Astrocyte (in vitro differentiated cells and primary cell): ENCODE measurements around the gene FBN3. TPM values are rescaled to one million over a fixed set of nuclear protein-coding genes. Genes with fewer than 3 reads are reported as not detected.

Experiments
- DNase-seq: peaks from one replicate; pipeline ENCODE4 v3.0.0-alpha.2; 2010; ENCODE audit warnings: low read depth
- FAIRE-seq: peaks from 2 replicates; lab custom pipeline; 2011; peaks lifted over from hg19 to GRCh38; lab: Jason Lieb, UNC
- H2AFZ ChIP-seq: 2 replicates; pipeline ENCODE4 v1.6.0; 2012; ENCODE audit warnings: low read depth, low read length, inconsistent platforms
- H3K27ac ChIP-seq: 2 replicates; pipeline ENCODE4 v1.5.1; 2011; ENCODE audit warnings: low read depth, low read length, inconsistent platforms
- H3K27me3 ChIP-seq: 2 replicates; pipeline ENCODE4 v1.6.0; 2011; ENCODE audit warnings: low read length, inconsistent platforms; ENCODE audit not compliant: insufficient read depth
- H3K36me3 ChIP-seq: 2 replicates; pipeline ENCODE4 v1.5.1; 2011; ENCODE audit warnings: low read length, inconsistent platforms; ENCODE audit not compliant: insufficient read depth
- H3K4me1 ChIP-seq: 2 replicates; pipeline ENCODE4 v1.5.1; 2011; ENCODE audit warnings: low read length, inconsistent platforms; ENCODE audit not compliant: insufficient read depth
- H3K4me2 ChIP-seq: 2 replicates; pipeline ENCODE4 v1.6.0; 2012; ENCODE audit warnings: low read length, inconsistent platforms
- H3K4me3 ChIP-seq: 2 replicates; pipeline ENCODE4 v1.5.1; 2011; ENCODE audit warnings: low read depth, mild to moderate bottlenecking, low read length, inconsistent platforms; ENCODE audit not compliant: insufficient read depth
- H3K79me2 ChIP-seq: 2 replicates; pipeline ENCODE4 v1.6.0; 2012; ENCODE audit warnings: mild to moderate bottlenecking, low read length, inconsistent platforms; ENCODE audit not compliant: insufficient read depth
- H3K9ac ChIP-seq: 2 replicates; pipeline ENCODE4 v1.6.0; 2012; ENCODE audit warnings: mild to moderate bottlenecking, low read length, inconsistent platforms
- H3K9me3 ChIP-seq: 2 replicates; pipeline ENCODE4 v1.5.1; 2012; ENCODE audit warnings: low read depth, mild to moderate bottlenecking, low read length, inconsistent platforms; ENCODE audit not compliant: insufficient read depth
- H4K20me1 ChIP-seq: 2 replicates; pipeline ENCODE4 v1.6.0; 2012; ENCODE audit warnings: low read length, inconsistent platforms; ENCODE audit not compliant: insufficient read depth
- H3K27ac Mint-ChIP-seq: one replicate; pipeline ENCODE4 v1.8.0; 2021; ENCODE audit warnings: mild to moderate bottlenecking, mixed read lengths; ENCODE audit not compliant: unreplicated experiment
- H3K27me3 Mint-ChIP-seq: one replicate; pipeline ENCODE4 v1.8.0; 2021; ENCODE audit warnings: low read depth, mixed read lengths; ENCODE audit not compliant: unreplicated experiment
- H3K36me3 Mint-ChIP-seq: one replicate; pipeline ENCODE4 v1.8.0; 2021; ENCODE audit warnings: low read depth, mixed read lengths; ENCODE audit not compliant: unreplicated experiment
- H3K4me1 Mint-ChIP-seq: one replicate; pipeline ENCODE4 v1.8.0; 2021; ENCODE audit warnings: low read depth, mixed read lengths; ENCODE audit not compliant: unreplicated experiment
- H3K4me3 Mint-ChIP-seq: one replicate; pipeline ENCODE4 v1.8.0; 2021; ENCODE audit warnings: mild to moderate bottlenecking, moderate library complexity, mixed read lengths; ENCODE audit not compliant: unreplicated experiment
- H3K9me3 Mint-ChIP-seq: one replicate; pipeline ENCODE4 v1.8.0; 2021; ENCODE audit warnings: mild to moderate bottlenecking, mixed read lengths; ENCODE audit not compliant: unreplicated experiment
- EZH2 ChIP-seq: IDR thresholded peaks from 2 replicates; pipeline ENCODE4 v1.6.1; 2012; ENCODE audit warnings: mild to moderate bottlenecking, low read length, inconsistent platforms; ENCODE audit not compliant: insufficient read depth
- total RNA-seq: library from RNA; stranded (reverse); gene quantifications from 2 replicates; pipeline ENCODE4 v1.2.1, GENCODE V29; 2021
- TF ChIP-seq, protein P1 (sequence below): IDR thresholded peaks from 2 replicates; pipeline ENCODE4 v1.5.1; 2011; ENCODE audit warnings: low read depth, mild to moderate bottlenecking, inconsistent platforms, low read length, moderate library complexity; ENCODE audit not compliant: insufficient read depth

FBN3 gene
- total RNA-seq, 1 donor from 2014 or later = 1.00 TPM

DNA sequence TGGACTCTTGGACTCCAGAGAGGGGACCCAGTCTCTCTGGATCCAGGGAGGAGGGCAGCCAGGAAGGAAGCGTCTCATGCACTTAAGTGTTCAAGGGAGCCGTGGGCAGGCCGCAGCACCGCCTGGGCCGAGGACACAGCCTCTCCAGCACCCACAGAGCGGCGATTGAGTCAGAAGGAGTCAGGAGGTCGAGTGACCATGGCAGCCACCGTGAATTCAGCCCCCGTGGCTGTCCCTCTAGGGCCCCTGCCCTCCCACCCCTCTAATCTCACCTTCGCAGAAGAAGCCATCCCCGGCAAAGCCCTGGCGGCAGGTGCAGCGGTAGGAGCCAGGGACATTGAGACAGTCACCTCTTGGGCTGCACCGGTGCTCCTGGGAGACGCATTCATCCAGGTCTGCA is 38.0 kb downstream of the FBN3 start:
- Mint-ChIP-seq H3K9me3 (no peaks in the 10 kb centered on the region), H3K4me3 (no peak overlapping the region), H3K27me3 (peaks cover 11% of the 10 kb centered on the region), H3K27ac (no peak overlapping the region), H3K4me1 (no peaks in the 10 kb centered on the region), H3K36me3 (no peaks in the 10 kb centered on the region)
- H2AFZ ChIP-seq = no peak overlapping the region
- no peaks in the 10 kb centered on the region for H4K20me1 ChIP-seq
- no peaks in the 10 kb centered on the region for H3K9me3 ChIP-seq
- no peaks in the 10 kb centered on the region for H3K27me3 ChIP-seq
- H3K4me1 ChIP-seq = no peaks in the 10 kb centered on the region
- DNase-seq (no peak), FAIRE-seq (no peak)
- no peaks in the 10 kb centered on the region for H3K79me2 ChIP-seq
- H3K9ac ChIP-seq = no peak overlapping the region
- H3K27ac ChIP-seq = no peak overlapping the region
- no peak overlapping the region for H3K4me3 ChIP-seq
- TF ChIP-seq, protein P1, sequence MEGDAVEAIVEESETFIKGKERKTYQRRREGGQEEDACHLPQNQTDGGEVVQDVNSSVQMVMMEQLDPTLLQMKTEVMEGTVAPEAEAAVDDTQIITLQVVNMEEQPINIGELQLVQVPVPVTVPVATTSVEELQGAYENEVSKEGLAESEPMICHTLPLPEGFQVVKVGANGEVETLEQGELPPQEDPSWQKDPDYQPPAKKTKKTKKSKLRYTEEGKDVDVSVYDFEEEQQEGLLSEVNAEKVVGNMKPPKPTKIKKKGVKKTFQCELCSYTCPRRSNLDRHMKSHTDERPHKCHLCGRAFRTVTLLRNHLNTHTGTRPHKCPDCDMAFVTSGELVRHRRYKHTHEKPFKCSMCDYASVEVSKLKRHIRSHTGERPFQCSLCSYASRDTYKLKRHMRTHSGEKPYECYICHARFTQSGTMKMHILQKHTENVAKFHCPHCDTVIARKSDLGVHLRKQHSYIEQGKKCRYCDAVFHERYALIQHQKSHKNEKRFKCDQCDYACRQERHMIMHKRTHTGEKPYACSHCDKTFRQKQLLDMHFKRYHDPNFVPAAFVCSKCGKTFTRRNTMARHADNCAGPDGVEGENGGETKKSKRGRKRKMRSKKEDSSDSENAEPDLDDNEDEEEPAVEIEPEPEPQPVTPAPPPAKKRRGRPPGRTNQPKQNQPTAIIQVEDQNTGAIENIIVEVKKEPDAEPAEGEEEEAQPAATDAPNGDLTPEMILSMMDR = no peak
- no peak for TF ChIP-seq EZH2
- H3K36me3 ChIP-seq = no peaks in the 10 kb centered on the region
- H3K4me2 ChIP-seq = no peak overlapping the region

- Histone ChIP-seq H3K9me3 (no peaks in the 10 kb centered on the region), H3K9ac (no peak overlapping the region), H3K4me2 (no peak overlapping the region), H3K27ac (no peak overlapping the region), H3K27me3 (no peaks in the 10 kb centered on the region), H3K4me3 (no peak overlapping the region), H3K36me3 (no peaks in the 10 kb centered on the region), H4K20me1 (no peaks in the 10 kb centered on the region), H2AFZ (no peak overlapping the region), H3K79me2 (no peaks in the 10 kb centered on the region), H3K4me1 (no peaks in the 10 kb centered on the region)
- Mint-ChIP-seq H3K9me3 (no peaks in the 10 kb centered on the region), H3K27ac (no peak overlapping the region), H3K4me1 (no peaks in the 10 kb centered on the region), H3K36me3 (no peaks in the 10 kb centered on the region), H3K4me3 (no peak overlapping the region), H3K27me3 (peaks cover 8% of the 10 kb centered on the region)
- DNase-seq = no peak
- TF ChIP-seq EZH2 = no peak
- TF ChIP-seq, protein P1 = no peak
- no peak for FAIRE-seq
Measured at GRCh38 chr19:8110931-8111330, 38.5 kb downstream of the FBN3 start.

GRCh38 chr19:8109890-8110662 is 39.3 kb downstream of the FBN3 start:
- TF ChIP-seq EZH2 = no peak
- TF ChIP-seq, protein P1 = no peak
- no peak overlapping the region for H2AFZ ChIP-seq
- H3K9ac ChIP-seq = no peak overlapping the region
- no peaks in the 10 kb centered on the region for H3K4me1 ChIP-seq
- H3K79me2 ChIP-seq = no peaks in the 10 kb centered on the region
- H3K4me1 Mint-ChIP-seq = no peaks in the 10 kb centered on the region
- no peak overlapping the region for H3K27ac ChIP-seq
- H3K4me3 Mint-ChIP-seq = no peak overlapping the region
- H3K4me2 ChIP-seq = no peak overlapping the region
- peaks cover 4% of the 10 kb centered on the region for H3K9me3 Mint-ChIP-seq
- H3K36me3 ChIP-seq = no peaks in the 10 kb centered on the region
- no peak for DNase-seq
- no peaks in the 10 kb centered on the region for H3K27me3 ChIP-seq
- no peaks in the 10 kb centered on the region for H3K9me3 ChIP-seq
- no peak overlapping the region for H3K4me3 ChIP-seq
- no peaks in the 10 kb centered on the region for H3K36me3 Mint-ChIP-seq
- H4K20me1 ChIP-seq = no peaks in the 10 kb centered on the region
- H3K27ac Mint-ChIP-seq = no peak overlapping the region
- peaks cover 8% of the 10 kb centered on the region for H3K27me3 Mint-ChIP-seq
- FAIRE-seq = no peak
